Naive thymus-derived CD8-positive, alpha-beta T cell (primary cell): ENCODE data around the gene ECM1. TPM values are rescaled to one million over a fixed set of nuclear protein-coding genes. Genes with fewer than 3 reads are reported as not detected.

Experiments used
- ATAC-seq, 2 donors: fragments of 150-1000 bp; cut with Tn5 transposase in 1 of 2; sonication (Bioruptor Pico), chemical (Tn5 transposase) in 1 of 2; 1 replicate in 1 of 2; 2 replicates in 1 of 2; pipeline ENCODE4 v1.10.0; 2021; ENCODE audit warnings: mild to moderate bottlenecking in 2 of 2, moderate library complexity in 2 of 2
- POLR2A ChIA-PET: fragments of 350-600 bp; sonication (Branson Sonifier 250); formaldehyde crosslinking; loops from one replicate; lab custom pipeline; 2021; ENCODE audit warnings: antibody characterized with exemption; lab: Charles Lee
- DNase-seq, 10 donors: peaks; one replicate each; pipeline versions ENCODE4 v3.0.0 to v3.0.0-alpha.2; 2020 to 2022
- H3K27ac Mint-ChIP-seq, 10 donors: one replicate each; pipeline ENCODE4 v1.8.0; 2020 to 2022; ENCODE audit warnings: mild to moderate bottlenecking in 10 of 10, mixed read lengths in 10 of 10, moderate library complexity in 4 of 10, inconsistent platforms in 1 of 10
- H3K27me3 Mint-ChIP-seq, 5 donors: one replicate each; pipeline ENCODE4 v1.8.0; 2021 to 2022; ENCODE audit warnings: mixed read lengths in 5 of 5
- H3K36me3 Mint-ChIP-seq, 3 donors: one replicate each; pipeline ENCODE4 v1.8.0; 2020 to 2022; ENCODE audit warnings: mixed read lengths in 3 of 3, mild to moderate bottlenecking in 2 of 3, inconsistent platforms in 1 of 3
- H3K4me1 Mint-ChIP-seq, 4 donors: one replicate each; pipeline ENCODE4 v1.8.0; 2021 to 2022; ENCODE audit warnings: mixed read lengths in 4 of 4
- H3K4me3 Mint-ChIP-seq, 10 donors: one replicate each; pipeline ENCODE4 v1.8.0; 2020 to 2022; ENCODE audit warnings: mild to moderate bottlenecking in 10 of 10, mixed read lengths in 10 of 10, moderate library complexity in 6 of 10, inconsistent platforms in 1 of 10
- H3K9me3 Mint-ChIP-seq, 9 donors: one replicate each; pipeline ENCODE4 v1.8.0; 2020 to 2022; ENCODE audit warnings: mixed read lengths in 9 of 9, mild to moderate bottlenecking in 3 of 9, inconsistent platforms in 1 of 9, moderate library complexity in 1 of 9
- polyA plus RNA-seq, 3 donors: library from polyadenylated mRNA; unstranded; fragments of 300-500 nt; fragmentation: Illumina TruSeq; gene quantifications; one replicate each; pipeline ENCODE4 v1.2.3, GENCODE V29; 2021
- total RNA-seq, 8 experiments: library from RNA in 2 of 8; stranded (reverse) in 2 of 8; gene quantifications; one replicate each; pipeline ENCODE4 v1.2.3 and lab custom pipeline; 2021 to 2026

The ECM1 gene
- total and polyA plus RNA-seq, 5 experiments from 2014 or later, result 0.17 to 1.6 (median 1.5) TPM; not detected in 2

- Mint-ChIP-seq H3K9me3 (no peaks in the 10 kb centered on the region), H3K4me3 (no peak overlapping the region), H3K36me3 (peaks cover 0 to 9% (median 7%) of the 10 kb centered on the region in 3 donors), H3K27me3 (no peaks in the 10 kb centered on the region), H3K27ac (no peak overlapping the region), H3K4me1 (peaks cover 8 to 23% (median 21%) of the 10 kb centered on the region in 4 donors)
- POLR2A ChIA-PET, result interaction anchor here (1.0 kb wide), 1 partner anchor 20 kb away, joined by 5 read pairs; no protein-coding TSS in a partner anchor
- ATAC-seq (no peak), DNase-seq (no peak)
Measured at GRCh38 chr1:150484431-150484830, 23.5 kb upstream of the ECM1 start.

DNA sequence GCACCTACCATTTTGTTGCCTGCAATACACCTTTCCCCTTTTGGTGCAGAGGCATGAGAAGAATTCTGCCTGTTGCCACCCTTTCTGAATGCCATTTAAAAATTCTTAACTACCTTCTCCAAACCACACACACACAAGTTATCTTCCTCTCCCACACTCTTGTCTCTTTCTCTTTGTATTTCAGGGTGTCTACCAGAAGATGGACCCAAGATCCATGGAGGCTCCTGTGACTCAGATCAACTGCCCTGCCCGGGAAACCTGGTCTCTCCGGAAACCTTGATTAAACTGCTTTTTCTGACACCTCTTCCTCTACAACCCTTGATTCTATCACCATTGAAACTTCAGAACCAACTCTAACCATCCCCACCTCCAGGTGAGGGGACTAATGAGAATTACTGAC lies 23.0 kb upstream of the ECM1 start:
- Mint-ChIP-seq H3K36me3 (peaks cover 0 to 9% (median 7%) of the 10 kb centered on the region in 3 donors), H3K27ac (peak overlapping the region in 3 of 10 donors; percentile 3 to 44 (median 35)), H3K27me3 (no peaks in the 10 kb centered on the region), H3K4me3 (peak overlapping the region in 5 of 10 donors; percentile 3 to 71 (median 38)), H3K9me3 (no peaks in the 10 kb centered on the region), H3K4me1 (peaks cover 8 to 23% (median 21%) of the 10 kb centered on the region in 4 donors)
- ATAC-seq, result no peak
- POLR2A ChIA-PET, result no interaction called here
- DNase-seq, result no peak

- Mint-ChIP-seq H3K36me3 (peaks cover 0 to 31% (median 18%) of the 10 kb centered on the region in 3 donors), H3K27ac (peak within 1 kb of the TSS; percentile 96 to 100 (median 99)), H3K4me1 (peaks cover 8 to 23% (median 20%) of the 10 kb centered on the region in 4 donors), H3K27me3 (no peaks in the 10 kb centered on the region), H3K9me3 (no peaks in the 10 kb centered on the region), H3K4me3 (peak within 1 kb of the TSS; percentile 90 to 100 (median 100))
- DNase-seq (peak; percentile 76 to 99 (median 96)), ATAC-seq (peak; percentile 100)
- POLR2A ChIA-PET, result interaction anchor here (0.5 to 2.8 kb wide), 17 partner anchors 11 to 794 kb away, joined by 3 to 17 read pairs (median 5); partner anchors contain the start of genes ENSA, FALEC, MCL1 and OTUD7B
Measured at GRCh38 chr1:150486966-150487762, 20.7 kb upstream of the ECM1 start, which contains the start of gene TARS2. Gene TARS2 (plus strand): TSS chr1:150487419. CDS start chr1:150487451, 32 bp downstream.

DNA sequence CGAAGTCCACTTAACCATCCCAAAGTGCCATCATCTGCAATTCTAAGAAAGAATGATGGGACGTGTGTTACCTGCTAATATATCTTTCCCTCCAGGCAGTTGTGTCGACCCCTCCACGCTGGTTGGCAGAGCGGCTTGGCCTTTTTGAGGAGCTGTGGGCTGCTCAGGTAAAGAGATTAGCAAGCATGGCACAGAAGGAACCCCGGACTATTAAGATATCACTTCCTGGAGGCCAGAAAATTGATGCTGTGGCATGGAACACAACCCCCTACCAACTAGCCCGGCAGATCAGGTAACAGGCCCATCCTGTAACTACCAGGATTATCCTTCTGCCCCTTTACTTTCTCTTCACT lies 20.2 kb upstream of the ECM1 start:
- peak overlapping the region; percentile 90 to 100 (median 100) for H3K4me3 Mint-ChIP-seq
- peaks cover 0 to 36% (median 20%) of the 10 kb centered on the region in 3 donors for H3K36me3 Mint-ChIP-seq
- peak overlapping the region; percentile 96 to 100 (median 99) for H3K27ac Mint-ChIP-seq
- no peaks in the 10 kb centered on the region for H3K9me3 Mint-ChIP-seq
- ATAC-seq, result no peak
- POLR2A ChIA-PET, result interaction anchor here (0.5 to 2.8 kb wide), 17 partner anchors 11 to 794 kb away, joined by 3 to 17 read pairs (median 5); partner anchors contain the start of genes ENSA, FALEC, MCL1 and OTUD7B
- H3K4me1 Mint-ChIP-seq, result peaks cover 8 to 23% (median 20%) of the 10 kb centered on the region in 4 donors
- no peak for DNase-seq
- H3K27me3 Mint-ChIP-seq, result no peaks in the 10 kb centered on the region

- DNase-seq, result no peak
- Mint-ChIP-seq H3K9me3 (no peaks in the 10 kb centered on the region), H3K27ac (no peak overlapping the region), H3K36me3 (peaks cover 0 to 80% (median 25%) of the 10 kb centered on the region in 3 donors), H3K4me1 (peaks cover 6 to 10% (median 8%) of the 10 kb centered on the region in 4 donors), H3K4me3 (no peak overlapping the region), H3K27me3 (no peaks in the 10 kb centered on the region)
- POLR2A ChIA-PET, result interaction anchor here (0.6 kb wide), 1 partner anchor 108 kb away, joined by 3 read pairs; no protein-coding TSS in a partner anchor
- ATAC-seq, result no peak
Measured at GRCh38 chr1:150493175-150493574, 14.7 kb upstream of the ECM1 start.

GRCh38 chr1:150498342-150498741 lies 9.6 kb upstream of the ECM1 start:
- Mint-ChIP-seq H3K9me3 (no peaks in the 10 kb centered on the region), H3K4me3 (no peak overlapping the region), H3K4me1 (peaks cover 0 to 9% (median 1%) of the 10 kb centered on the region in 4 donors), H3K36me3 (peaks cover 0 to 77% (median 10%) of the 10 kb centered on the region in 3 donors), H3K27me3 (no peaks in the 10 kb centered on the region), H3K27ac (no peak overlapping the region)
- ATAC-seq, result no peak
- no peak for DNase-seq
- POLR2A ChIA-PET, result interaction anchor here (1.9 kb wide), 1 partner anchor 10 kb away, joined by 6 read pairs; the partner anchor contains the start of gene TARS2

- POLR2A ChIA-PET, result interaction anchor here (1.7 kb wide), 1 partner anchor 11 kb away, joined by 7 read pairs; no protein-coding TSS in a partner anchor
- ATAC-seq, result no peak
- DNase-seq, result no peak
- no peak overlapping the region for H3K4me3 Mint-ChIP-seq
- no peak overlapping the region for H3K27ac Mint-ChIP-seq
- H3K27me3 Mint-ChIP-seq, result no peaks in the 10 kb centered on the region
- no peaks in the 10 kb centered on the region for H3K9me3 Mint-ChIP-seq
- H3K4me1 Mint-ChIP-seq, result peaks cover 0 to 4% (median 2%) of the 10 kb centered on the region in 4 donors
- peaks cover 0 to 60% (median 15%) of the 10 kb centered on the region in 3 donors for H3K36me3 Mint-ChIP-seq
Measured at GRCh38 chr1:150505431-150505830, 2.5 kb upstream of the ECM1 start.

GRCh38 chr1:150508982-150509381 lies 1.1 kb downstream of the ECM1 start:
- H3K27me3 Mint-ChIP-seq, result no peaks in the 10 kb centered on the region
- H3K4me1 Mint-ChIP-seq, result peaks cover 0 to 2% (median under 1%) of the 10 kb centered on the region in 4 donors
- H3K4me3 Mint-ChIP-seq, result no peak overlapping the region
- DNase-seq (no peak), ATAC-seq (no peak)
- POLR2A ChIA-PET, result no interaction called here
- no peaks in the 10 kb centered on the region for H3K9me3 Mint-ChIP-seq
- H3K27ac Mint-ChIP-seq, result peak overlapping the region in 1 of 10 donors; percentile 43
- peaks cover 0 to 36% (median 14%) of the 10 kb centered on the region in 3 donors for H3K36me3 Mint-ChIP-seq

GRCh38 chr1:150511551-150511950 lies 3.6 kb downstream of the ECM1 start:
- no peaks in the 10 kb centered on the region for H3K9me3 Mint-ChIP-seq
- ATAC-seq (no peak), DNase-seq (no peak)
- no peaks in the 10 kb centered on the region for H3K27me3 Mint-ChIP-seq
- H3K4me1 Mint-ChIP-seq, result peaks cover 10 to 16% (median 14%) of the 10 kb centered on the region in 4 donors
- peak overlapping the region in 1 of 10 donors; percentile 18 for H3K4me3 Mint-ChIP-seq
- peak overlapping the region in 1 of 10 donors; percentile 32 for H3K27ac Mint-ChIP-seq
- POLR2A ChIA-PET, result no interaction called here
- H3K36me3 Mint-ChIP-seq, result peaks cover 0 to 11% (median 7%) of the 10 kb centered on the region in 3 donors

DNA sequence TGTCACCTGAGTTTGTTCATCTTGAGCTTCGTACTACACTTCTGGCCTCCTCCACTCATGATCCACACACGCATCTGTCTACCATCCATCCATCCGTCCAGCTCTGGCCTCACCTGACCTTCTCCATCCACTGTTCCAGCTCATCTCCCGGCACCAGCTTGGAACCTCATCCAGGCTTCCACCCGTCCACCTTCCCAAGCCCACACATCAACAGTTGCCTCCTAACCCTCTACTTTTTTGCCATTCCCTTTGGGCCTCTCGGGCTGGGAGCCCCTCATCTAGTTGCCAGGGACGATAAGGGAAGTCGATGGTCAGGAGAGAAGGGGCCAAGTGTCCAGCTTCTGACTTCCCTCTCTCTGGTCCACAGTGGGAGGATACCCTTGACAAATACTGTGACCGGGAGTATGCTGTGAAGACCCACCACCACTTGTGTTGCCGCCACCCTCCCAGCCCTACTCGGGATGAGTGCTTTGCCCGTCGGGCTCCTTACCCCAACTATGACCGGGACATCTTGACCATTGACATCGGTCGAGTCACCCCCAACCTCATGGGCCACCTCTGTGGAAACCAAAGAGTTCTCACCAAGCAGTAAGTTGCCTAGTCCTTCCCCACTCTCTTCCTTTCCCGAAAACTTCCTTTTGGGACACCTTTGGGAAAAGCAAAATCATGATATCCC lies 4.2 kb downstream of the ECM1 start:
- Mint-ChIP-seq H3K27ac (peak overlapping the region in 2 of 10 donors; percentile 29 to 32), H3K4me1 (peaks cover 10 to 19% (median 18%) of the 10 kb centered on the region in 4 donors), H3K27me3 (no peaks in the 10 kb centered on the region), H3K4me3 (peak overlapping the region in 1 of 10 donors; percentile 18), H3K9me3 (no peaks in the 10 kb centered on the region), H3K36me3 (peaks cover 0 to 5% (median 2%) of the 10 kb centered on the region in 3 donors)
- no peak for DNase-seq
- POLR2A ChIA-PET, result no interaction called here
- ATAC-seq, result no peak

- Mint-ChIP-seq H3K4me1 (peaks cover 12 to 24% (median 19%) of the 10 kb centered on the region in 4 donors), H3K27me3 (no peaks in the 10 kb centered on the region), H3K27ac (no peak overlapping the region), H3K4me3 (no peak overlapping the region), H3K36me3 (peaks cover 0 to 2% (median 1%) of the 10 kb centered on the region in 3 donors), H3K9me3 (no peaks in the 10 kb centered on the region)
- POLR2A ChIA-PET, result interaction anchor here (0.6 kb wide), 1 partner anchor 9 kb away, joined by 3 read pairs; no protein-coding TSS in a partner anchor
- ATAC-seq, result no peak
- no peak for DNase-seq
Measured at GRCh38 chr1:150512846-150513245, 4.9 kb downstream of the ECM1 start.

- Mint-ChIP-seq H3K9me3 (no peaks in the 10 kb centered on the region), H3K4me3 (peak overlapping the region in 3 of 10 donors; percentile 5 to 82 (median 50)), H3K27me3 (no peaks in the 10 kb centered on the region), H3K4me1 (peaks cover 12 to 24% (median 19%) of the 10 kb centered on the region in 4 donors), H3K36me3 (peaks cover 0 to 2% (median 0%) of the 10 kb centered on the region in 3 donors), H3K27ac (peak overlapping the region in 1 of 10 donors; percentile 29)
- DNase-seq (no peak), ATAC-seq (no peak)
- POLR2A ChIA-PET, result interaction anchor here (0.6 kb wide), 1 partner anchor 9 kb away, joined by 3 read pairs; no protein-coding TSS in a partner anchor
Measured at GRCh38 chr1:150513351-150513791, 5.5 kb downstream of the ECM1 start.
